ENCODE results near the gene FOXP3. TPM values are rescaled to one million over a fixed set of nuclear protein-coding genes. Genes with fewer than 3 reads are reported as not detected.

FOXP3 gene
- total and polyA plus RNA-seq, 2 of the 8 experiments (the other 6 are each of a cell fraction or from before 2014, with no cell fraction given) = 0.37 to 0.54 TPM

DNA sequence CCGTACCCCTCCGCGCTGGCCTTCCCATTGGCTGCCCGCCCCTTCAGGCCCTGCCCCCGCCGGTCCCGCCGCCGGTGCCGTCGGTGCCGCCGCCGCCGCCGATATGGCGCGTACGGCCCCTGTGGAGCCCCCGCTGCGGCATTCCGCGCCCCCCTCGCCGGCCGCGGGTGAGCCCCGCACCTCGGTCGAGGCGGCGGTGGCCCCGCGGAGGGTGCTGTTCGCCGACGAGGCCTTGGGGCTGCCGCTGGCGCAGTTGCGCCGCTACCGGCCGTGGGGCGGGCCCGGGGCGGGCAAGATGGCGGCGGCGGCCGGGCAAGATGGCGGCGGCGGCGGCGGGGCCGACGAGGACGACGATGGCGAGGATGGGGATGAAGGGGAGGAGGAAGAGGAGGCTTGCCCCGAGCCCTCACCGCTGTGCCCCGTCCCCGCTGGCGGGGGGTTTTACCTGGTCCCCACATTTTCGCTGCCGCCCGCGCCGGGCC lies 5.3 kb upstream of the FOXP3 start, which contains the start of gene PPP1R3F:
Gene PPP1R3F (plus strand): TSS at position 27 of the 482 bp plus-strand sequence. CDS start 77 bp downstream, at position 104.
- H4K5ac ChIP-seq (ENCODE audit: insufficient read length, low read depth, low read length) = peak within 1 kb of the TSS; percentile 99
- peak within 1 kb of the TSS; percentile 95 for H3K18ac ChIP-seq (ENCODE audit: extremely low read depth, low read length)
- H3K9me3 ChIP-seq (ENCODE audit: insufficient read depth in 2 of 2, low read depth in 1 of 2, low read length in 1 of 2) = no peaks in the 10 kb centered on the region
- H3K27ac ChIP-seq (ENCODE audit: low read depth, low read length) = peak within 1 kb of the TSS; percentile 95
- ChIA-PET CTCF (ENCODE audit: partially characterized antibody) (no interaction called here), POLR2A (ENCODE audit: partially characterized antibody) (interaction anchor here (0.6 to 1.4 kb wide), 4 partner anchors 17 to 79 kb away, joined by 3 to 7 read pairs (median 4); no protein-coding TSS in a partner anchor)
- no peaks in the 10 kb centered on the region; the same call in 1 of the 2 replicates for H3K23me2 ChIP-seq (ENCODE audit: low read depth, low read length)
- peaks cover 12 to 38% of the 10 kb centered on the region in 2 experiments; a peak in 3 of 4 replicates for H3K79me2 ChIP-seq (ENCODE audit: control insufficient read depth in 1 of 2, insufficient read depth in 2 of 2, low read length in 2 of 2)
- H3K4me1 ChIP-seq (replicated peaks in 1 of 4; ENCODE audit: control insufficient read depth in 3 of 4, insufficient read depth in 4 of 4, low read length in 3 of 4) = peaks cover 0 to 14% (median 5%) of the 10 kb centered on the region in 4 experiments; a peak in 4 of 7 replicates
- H3K14ac ChIP-seq (ENCODE audit: insufficient read length) = no peak within 1 kb of the TSS
- peaks cover 0 to 17% of the 10 kb centered on the region in 2 experiments for H4K20me1 ChIP-seq (replicated peaks in 1 of 2; ENCODE audit: control insufficient read depth in 1 of 2, insufficient read depth in 2 of 2, low read length in 2 of 2)
- H2BK12ac ChIP-seq (ENCODE audit: low read depth, low read length) = peak within 1 kb of the TSS; percentile 95; the same call in 1 of the 2 replicates
- H2BK5ac ChIP-seq (ENCODE audit: low read depth, low read length) = peak within 1 kb of the TSS; percentile 99
- no CpG with 5 or more reads among the region's 70 CpGs for WGBS, 2 experiments (ENCODE audit: extremely low coverage in 1 of 2, insufficient coverage in 1 of 2, insufficient read length in 1 of 2, insufficient replicate concordance in 2 of 2, low coverage in 1 of 2, low lambda C conversion rate in 2 of 2, missing lambda C conversion rate in 1 of 2)
- peak within 1 kb of the TSS; percentile 90; the same call in 1 of the 2 replicates for H2AFZ ChIP-seq (ENCODE audit: low read length)
- peak within 1 kb of the TSS; percentile 47 to 99 (median 73) for H3K4me3 ChIP-seq (ENCODE audit: extremely low read depth in 1 of 4, insufficient read depth in 2 of 4, low read depth in 3 of 4, low read length in 4 of 4)
- H3K4ac ChIP-seq (replicated peaks; ENCODE audit: insufficient read length, low read depth, low read length) = peak within 1 kb of the TSS; percentile 91
- H2BK15ac ChIP-seq (ENCODE audit: low read length) = no peak within 1 kb of the TSS
- H2BK120ac ChIP-seq (replicated peaks; ENCODE audit: low read depth, low read length) = no peak within 1 kb of the TSS
- H2BK20ac ChIP-seq (ENCODE audit: low read length) = no peak within 1 kb of the TSS
- H3K27me3 ChIP-seq (replicated peaks in 1 of 4; ENCODE audit: control insufficient read depth in 3 of 4, extremely low read depth in 1 of 4, insufficient read depth in 3 of 4, low read length in 3 of 4) = no peaks in the 10 kb centered on the region
- peak within 1 kb of the TSS; percentile 91 to 99 (median 97) for H3K9ac ChIP-seq (replicated peaks in 1 of 4; ENCODE audit: extremely low read depth in 1 of 4, low read depth in 3 of 4, low read length in 3 of 4)
- no peaks in the 10 kb centered on the region for H3K36me3 ChIP-seq (ENCODE audit: control insufficient read depth in 2 of 4, insufficient read depth in 4 of 4, low read length in 3 of 4)
- FAIRE-seq = no peak
- TF ChIP-seq YY1 (IDR thresholded peaks at IDR 0.05; ENCODE audit: low read depth, low read length) = peak; percentile 85
- peak; percentile 44; the same call in 1 of the 2 replicates for TF ChIP-seq TAF1 (IDR thresholded peaks at IDR 0.05; ENCODE audit: low read depth, low read length)
- TF ChIP-seq POLR2A (IDR thresholded peaks at IDR 0.05; ENCODE audit: control extremely low read depth in 1 of 2, low read depth in 2 of 2, low read length in 2 of 2) = peak in 1 of 2 experiments; percentile 69; a peak in 2 of 3 replicates
- no peak for TF ChIP-seq RNF2 (IDR thresholded peaks at IDR 0.05; ENCODE audit: borderline replicate concordance, low read depth, low read length, missing control alignments, poor library complexity, severe bottlenecking)
- peak; percentile 81 for TF ChIP-seq PHF8 (conservative IDR thresholded peaks at IDR 0.05; ENCODE audit: low read depth, low read length)
- peak; percentile 9 for TF ChIP-seq KDM4A (IDR thresholded peaks at IDR 0.05; ENCODE audit: low read depth, low read length, severe bottlenecking)
- H3K56ac ChIP-seq (replicated peaks; ENCODE audit: insufficient read length, low read depth, low read length) = peak within 1 kb of the TSS; percentile 79
- DNase-seq (ENCODE audit: low read depth in 1 of 2, low spot score in 2 of 2) = no peak
- no peak within 1 kb of the TSS for H3K23ac ChIP-seq (ENCODE audit: insufficient read length)
- peaks cover 2% of the 10 kb centered on the region; the same call in 1 of the 2 replicates for H3K79me1 ChIP-seq (ENCODE audit: low read depth, low read length)
- peak within 1 kb of the TSS; percentile 100 for H4K8ac ChIP-seq (ENCODE audit: extremely low read depth, insufficient read depth, low read length)
- peak within 1 kb of the TSS; percentile 97 for H4K91ac ChIP-seq (replicated peaks; ENCODE audit: insufficient read length, low read length)
- peak within 1 kb of the TSS; percentile 74 to 93 for H3K4me2 ChIP-seq (ENCODE audit: insufficient read depth in 1 of 2, low read depth in 2 of 2, low read length in 2 of 2)
- 0 out of 2 replicates have a peak within 1 kb of the TSS, but pooled peaks have one; percentile 13 for H2AK5ac ChIP-seq (ENCODE audit: low read depth, low read length)

Data from H1 (cell line).